Suprapubic skin (tissue), 4 donors: ENCODE results near the gene CAMTA1. TPM values are rescaled to one million over a fixed set of nuclear protein-coding genes. Genes with fewer than 3 reads are reported as not detected.

Experiments
- DNase-seq, 2 donors: peaks; one replicate each; pipeline ENCODE4 v3.0.0-alpha.2; 2019; ENCODE audit warnings: low spot score in 2 of 2
- H3K27ac ChIP-seq: fragments of 200-600 bp; sonication (generic); one replicate; pipeline ENCODE4 v1.5.1; 2019
- H3K27me3 ChIP-seq: fragments of 200-600 bp; sonication (generic); one replicate; pipeline ENCODE4 v1.5.1; 2019
- H3K36me3 ChIP-seq: fragments of 200-600 bp; sonication (generic); one replicate; pipeline ENCODE4 v1.5.1; 2019
- H3K4me1 ChIP-seq: fragments of 200-600 bp; sonication (generic); one replicate; pipeline ENCODE4 v1.5.1; 2019
- H3K4me3 ChIP-seq: fragments of 200-600 bp; sonication (generic); one replicate; pipeline ENCODE4 v1.5.1; 2019; ENCODE audit warnings: mild to moderate bottlenecking
- H3K9me3 ChIP-seq: fragments of 200-600 bp; sonication (generic); one replicate; pipeline ENCODE4 v1.5.1; 2019
- CTCF ChIP-seq, 2 donors: fragments of 200-600 bp in 1 of 2; fragments of 450-650 bp in 1 of 2; sonication (generic) in 1 of 2; IDR thresholded peaks; one replicate each; pipeline ENCODE4 v1.5.1; 2016 to 2019; ENCODE audit warnings: antibody characterized with exemption in 2 of 2, mild to moderate bottlenecking in 1 of 2, moderate library complexity in 1 of 2
- EP300 ChIP-seq: sonication (generic); formaldehyde crosslinking; IDR thresholded peaks from one replicate; pipeline ENCODE4 v1.6.1; 2017; ENCODE audit warnings: antibody characterized with exemption
- POLR2A ChIP-seq, 2 donors: fragments of 450-650 bp; IDR thresholded peaks; one replicate each; pipeline ENCODE4 v1.6.1; 2017; ENCODE audit warnings: antibody characterized with exemption in 2 of 2, mild to moderate bottlenecking in 2 of 2, moderate library complexity in 2 of 2
- POLR2AphosphoS5 ChIP-seq, 3 donors: sonication (generic); formaldehyde crosslinking; IDR thresholded peaks; one replicate each; pipeline ENCODE4 v1.6.1; 2017; ENCODE audit warnings: antibody characterized with exemption in 3 of 3
- WGBS: methylation state at CpG from one replicate; pipeline ENCODE4 v1.1.5; 2018; 5-methylcytosine and 5-hydroxymethylcytosine counted together
- total RNA-seq, 4 donors: library from RNA; depleted of rRNA; stranded (reverse); fragments of >200 nt; gene quantifications; one replicate each; pipeline ENCODE4 v1.1.0, GENCODE V29; 2016

The CAMTA1 gene
- total RNA-seq, 4 donors from 2014 or later = 40.4 to 54.1 (median 46.6) TPM

- Histone ChIP-seq H3K27ac (no peak overlapping the region), H3K4me3 (peak overlapping the region; percentile 58), H3K27me3 (no peaks in the 10 kb centered on the region), H3K4me1 (peaks cover 21% of the 10 kb centered on the region), H3K9me3 (no peaks in the 10 kb centered on the region), H3K36me3 (no peaks in the 10 kb centered on the region)
- WGBS = 14% methylated on average over 23 of the region's 60 CpGs
- DNase-seq = no peak
- TF ChIP-seq POLR2A (IDR thresholded peaks at IDR 0.05) (no peak), POLR2AphosphoS5 (IDR thresholded peaks at IDR 0.05) (no peak), EP300 (no peak), CTCF (IDR thresholded peaks at IDR 0.05) (no peak)
Observed at GRCh38 chr1:7703321-7704213, 918.3 kb downstream of the CAMTA1 start.

GRCh38 chr1:7704214-7705047, 919.2 kb downstream of the CAMTA1 start:
- TF ChIP-seq POLR2A (IDR thresholded peaks at IDR 0.05) (peak; percentile 47 to 52), CTCF (IDR thresholded peaks at IDR 0.05) (no peak)
- Histone ChIP-seq H3K4me3 (peak overlapping the region; percentile 58), H3K27ac (peak overlapping the region; percentile 77), H3K27me3 (no peaks in the 10 kb centered on the region), H3K36me3 (no peaks in the 10 kb centered on the region), H3K9me3 (no peaks in the 10 kb centered on the region), H3K4me1 (peaks cover 21% of the 10 kb centered on the region)
- peak; percentile 95 to 97 for DNase-seq
- no CpG with 5 or more reads among the region's 151 CpGs for WGBS

- no peak for DNase-seq
- no peak for TF ChIP-seq POLR2AphosphoS5 (IDR thresholded peaks at IDR 0.05)
- no peak for TF ChIP-seq CTCF (IDR thresholded peaks at IDR 0.05)
- no peak for TF ChIP-seq EP300
- TF ChIP-seq POLR2A (IDR thresholded peaks at IDR 0.05) = no peak
- Histone ChIP-seq H3K36me3 (no peaks in the 10 kb centered on the region), H3K4me1 (peaks cover 21% of the 10 kb centered on the region), H3K9me3 (no peaks in the 10 kb centered on the region), H3K27ac (peak overlapping the region; percentile 77), H3K4me3 (peak overlapping the region; percentile 58), H3K27me3 (no peaks in the 10 kb centered on the region)
- WGBS = 3% methylated on average over 42 of the region's 106 CpGs
Observed at GRCh38 chr1:7705048-7705907, 920.0 kb downstream of the CAMTA1 start.

GRCh38 chr1:7705908-7706216, 920.6 kb downstream of the CAMTA1 start:
- H3K27me3 ChIP-seq = no peaks in the 10 kb centered on the region
- peak overlapping the region; percentile 77 for H3K27ac ChIP-seq
- no peak for TF ChIP-seq CTCF (IDR thresholded peaks at IDR 0.05)
- TF ChIP-seq POLR2A (IDR thresholded peaks at IDR 0.05) = no peak
- TF ChIP-seq POLR2AphosphoS5 (IDR thresholded peaks at IDR 0.05) = no peak
- TF ChIP-seq EP300 = no peak
- H3K4me1 ChIP-seq = peaks cover 21% of the 10 kb centered on the region
- no peaks in the 10 kb centered on the region for H3K9me3 ChIP-seq
- peak overlapping the region; percentile 58 for H3K4me3 ChIP-seq
- DNase-seq = no peak
- 28% methylated on average over 7 of the region's 7 CpGs for WGBS
- H3K36me3 ChIP-seq = no peaks in the 10 kb centered on the region
